GM19043 (cell line): ENCODE data around the gene ST8SIA3.

Experiments
- ATAC-seq: cut with Tn5 transposase; IDR thresholded peaks from one replicate; pipeline ENCODE4 v1.9.1; 2021; ENCODE audit warnings: low read depth; ENCODE audit not compliant: unreplicated experiment

ST8SIA3 gene

GRCh38 chr18:57352271-57352701, at the start of gene ST8SIA3:
TSS of gene ST8SIA3 (plus strand) at chr18:57352557. CDS start at chr18:57352847, 290 bp downstream.
- no peak for ATAC-seq

GRCh38 chr18:57311472-57311871, 40.9 kb upstream of the ST8SIA3 start:
- ATAC-seq: no peak

- no peak for ATAC-seq
These were observed 39.8 kb upstream of the ST8SIA3 start for GRCh38 chr18:57312346-57313144.

GRCh38 chr18:57320603-57321002, 31.8 kb upstream of the ST8SIA3 start:
- ATAC-seq: no peak

- no peak for ATAC-seq
These were observed 26.7 kb upstream of the ST8SIA3 start for GRCh38 chr18:57325491-57326166.

- no peak for ATAC-seq
These were observed 25.5 kb upstream of the ST8SIA3 start for GRCh38 chr18:57326718-57327323.

- no peak for ATAC-seq
These were observed 23.7 kb upstream of the ST8SIA3 start for GRCh38 chr18:57328665-57329064.

- ATAC-seq: no peak
These were observed 22.5 kb upstream of the ST8SIA3 start for GRCh38 chr18:57329856-57330255.

- no peak for ATAC-seq
These were observed 20.6 kb upstream of the ST8SIA3 start for GRCh38 chr18:57331718-57332117.

- ATAC-seq: no peak
These were observed 18.4 kb upstream of the ST8SIA3 start for GRCh38 chr18:57333940-57334339.

- no peak for ATAC-seq
These were observed 18.0 kb upstream of the ST8SIA3 start for GRCh38 chr18:57334383-57334782.

GRCh38 chr18:57336343-57336742, 16.0 kb upstream of the ST8SIA3 start:
- ATAC-seq: no peak

- ATAC-seq: no peak
These were observed 14.5 kb upstream of the ST8SIA3 start for GRCh38 chr18:57337890-57338289.

- no peak for ATAC-seq
These were observed 8.5 kb upstream of the ST8SIA3 start for GRCh38 chr18:57343833-57344232.

GRCh38 chr18:57346876-57347275, 5.5 kb upstream of the ST8SIA3 start:
- ATAC-seq: no peak

- no peak for ATAC-seq
These were observed 4.6 kb upstream of the ST8SIA3 start for GRCh38 chr18:57347784-57348183.

- no peak for ATAC-seq
These were observed 392 bp downstream of the ST8SIA3 start for GRCh38 chr18:57352761-57353136.

GRCh38 chr18:57353137-57353939, 981 bp downstream of the ST8SIA3 start:
- no peak for ATAC-seq

GRCh38 chr18:57353940-57354461, 1.6 kb downstream of the ST8SIA3 start:
- ATAC-seq: no peak

GRCh38 chr18:57359433-57359832, 7.1 kb downstream of the ST8SIA3 start:
- no peak for ATAC-seq

GRCh38 chr18:57362714-57363113, 10.4 kb downstream of the ST8SIA3 start:
- ATAC-seq: no peak
